T-helper 1 cell treated with Interleukin-12 subunit alpha and Interleukin-12 subunit beta and Interleukin-4 antibody, amounts not matched to agents 30 ng/mL and 1 ng/mL, for 36 hours (primary cell): ENCODE results near the gene MTMR10. TPM values are rescaled to one million over a fixed set of nuclear protein-coding genes. Genes with fewer than 3 reads are reported as not detected.

Source experiments
- intact Hi-C: fragments of 100-400 bp; cut with micrococcal nuclease; formaldehyde crosslinking; loops from one replicate; pipeline ENCODE4 v1.15.1; 2024
- total RNA-seq: library from RNA; stranded (reverse); gene quantifications from 2 replicates; pipeline ENCODE4 v1.2.3, GENCODE V29; 2022

MTMR10 gene
- total RNA-seq, 1 donor from 2014 or later = 20.4 TPM

DNA sequence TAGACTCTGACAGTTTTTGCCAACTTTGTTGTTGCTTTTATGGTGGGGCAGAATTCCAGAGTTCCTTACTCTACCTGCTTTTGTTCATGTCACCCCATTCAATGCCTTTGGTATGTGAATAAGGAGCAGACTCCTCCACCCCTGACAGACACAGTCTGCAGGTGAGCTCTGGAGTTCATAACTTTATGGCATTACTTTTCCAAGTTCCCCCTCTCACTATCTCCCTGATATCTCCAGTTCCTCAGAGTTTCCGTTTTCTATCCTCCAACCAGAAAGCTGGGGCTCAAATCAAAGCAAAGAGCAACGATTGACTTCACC is 23.1 kb upstream of the MTMR10 start:
- intact Hi-C loops = no loop called here

DNA sequence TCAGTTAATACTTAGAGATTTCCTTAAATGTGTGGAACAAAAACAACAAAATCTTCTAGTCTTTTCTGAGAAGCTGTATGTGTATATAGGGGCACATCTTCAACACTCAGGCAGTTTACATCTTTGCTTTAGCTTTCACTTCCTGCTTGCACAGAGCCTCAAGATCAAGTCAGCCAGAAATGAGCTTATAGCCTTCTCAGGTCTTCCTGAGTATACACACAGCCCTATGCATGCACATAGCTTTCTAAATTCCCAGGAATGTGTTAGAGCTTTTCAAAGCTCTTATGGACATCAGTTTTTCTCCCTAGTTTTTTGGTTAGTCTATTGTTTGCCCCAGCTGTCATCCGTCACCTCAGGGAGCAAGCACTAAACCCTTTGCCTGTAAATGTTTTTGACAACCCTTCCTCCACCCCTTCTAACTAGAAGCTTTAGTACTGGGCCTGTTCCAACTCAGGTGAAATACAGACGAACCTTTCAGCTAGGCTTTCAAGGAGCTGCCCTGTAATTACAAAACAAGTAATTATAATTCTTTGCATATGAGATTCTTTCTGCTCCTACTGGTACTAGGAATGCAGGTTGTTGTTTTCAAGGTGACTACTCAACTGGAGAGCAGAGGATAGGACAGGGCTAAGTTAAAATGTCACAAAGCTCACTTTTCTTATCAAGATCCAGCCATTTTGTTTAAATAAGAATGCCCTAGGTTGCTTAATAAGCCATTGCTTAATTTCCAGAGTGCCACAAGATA is 22.6 kb upstream of the MTMR10 start:
- intact Hi-C loops = no loop called here

DNA sequence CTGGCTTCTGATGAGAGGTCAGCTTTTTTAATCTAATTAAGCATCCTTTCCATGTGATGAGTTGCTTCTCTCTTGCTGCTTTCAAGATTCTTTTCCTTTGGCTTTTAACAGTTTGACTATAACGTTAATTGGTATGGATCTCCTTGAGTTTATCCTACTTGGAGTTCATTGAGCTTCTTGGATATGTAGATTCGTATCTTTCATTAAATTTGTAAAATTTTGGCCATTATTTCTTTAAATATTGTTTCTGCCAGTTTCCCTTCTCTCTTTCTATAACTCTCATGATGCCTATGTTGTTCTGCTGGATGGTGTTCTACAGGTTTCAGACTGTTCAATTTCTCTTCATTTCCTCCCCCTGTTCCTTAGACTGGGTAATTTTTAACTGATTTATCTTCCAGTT is 21.0 kb upstream of the MTMR10 start:
- intact Hi-C loops = no loop called here

DNA sequence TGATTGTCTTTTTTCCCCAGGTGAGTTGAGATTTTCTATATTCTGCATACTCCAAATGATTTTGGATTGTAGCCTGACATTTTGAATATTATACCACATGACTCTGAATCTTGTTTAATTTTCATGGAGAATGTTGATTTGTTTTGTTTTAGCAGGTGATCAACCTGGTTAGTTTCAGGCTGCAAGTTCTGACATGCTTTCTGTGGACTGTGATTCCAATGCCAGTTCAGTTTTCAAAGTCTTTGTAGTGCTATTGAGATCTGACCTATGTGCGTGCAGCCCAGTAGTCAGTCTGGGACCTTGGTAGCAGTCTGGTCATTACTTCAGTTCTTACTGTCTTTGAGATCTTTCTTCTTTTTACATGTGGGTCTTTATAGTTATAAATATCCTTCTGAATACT is 18.6 kb upstream of the MTMR10 start:
- intact Hi-C loops = no loop called here

DNA sequence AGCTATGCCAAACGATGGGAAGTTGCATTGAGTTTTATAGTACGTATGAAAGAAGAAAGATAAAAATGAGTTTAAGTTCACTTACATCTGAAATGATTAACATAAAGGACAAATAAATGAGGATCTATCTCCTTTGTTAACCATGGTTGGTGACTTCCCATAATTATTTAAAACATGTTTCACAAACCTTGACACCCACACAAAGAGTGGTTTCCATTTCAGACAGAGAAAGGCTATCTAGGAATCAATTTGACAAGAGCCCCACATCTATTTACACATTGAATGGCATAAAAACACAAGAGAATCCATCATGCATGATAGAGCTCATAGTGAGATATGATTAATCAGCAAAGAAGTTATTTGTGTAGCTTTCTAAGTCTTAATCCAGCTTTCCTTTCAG is 14.2 kb upstream of the MTMR10 start:
- intact Hi-C loops = no loop called here

DNA sequence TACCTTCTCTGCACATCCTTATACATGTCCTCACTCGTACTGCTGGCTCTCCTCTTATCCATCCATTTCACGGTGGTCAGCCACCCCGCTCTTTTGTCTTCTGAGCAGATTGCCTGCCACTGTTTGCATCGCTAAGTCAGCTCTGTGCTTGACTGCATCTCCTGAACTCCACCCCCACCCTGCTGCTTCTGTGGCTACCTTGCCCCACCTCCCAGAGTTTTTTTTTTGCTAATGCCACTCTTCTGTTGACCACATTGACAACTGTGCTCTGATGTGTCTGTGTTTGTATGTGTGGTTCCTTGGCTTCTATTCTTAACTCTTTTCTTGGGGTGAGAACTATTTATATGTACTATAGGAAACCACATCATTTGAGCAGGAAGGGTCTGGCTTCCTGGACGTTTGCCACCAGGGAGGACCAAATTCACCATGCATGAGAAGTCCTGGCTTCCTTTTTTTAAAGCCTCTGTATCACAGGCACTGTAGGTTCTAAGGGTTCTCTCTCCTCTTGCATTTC is 12.8 kb upstream of the MTMR10 start:
- intact Hi-C loops = no loop called here

DNA sequence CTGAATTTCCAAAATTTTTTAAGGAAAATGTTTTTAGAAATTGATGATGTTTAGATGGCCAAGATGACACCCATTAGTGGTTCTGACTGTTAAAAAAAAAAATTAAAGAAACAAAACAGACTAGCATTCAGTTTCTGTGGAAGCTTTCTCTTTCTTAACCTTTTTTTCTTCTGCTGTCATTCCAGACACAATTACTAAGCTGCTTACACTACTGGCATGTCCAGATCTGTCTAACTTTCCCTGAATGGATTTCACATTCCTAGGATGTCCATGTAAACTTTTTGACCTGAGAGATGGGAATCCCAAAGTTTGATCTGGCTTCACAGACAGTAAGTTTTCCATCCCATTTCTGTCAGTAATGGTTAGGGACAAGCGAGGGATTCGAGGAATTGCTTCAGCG is 10.3 kb upstream of the MTMR10 start:
- intact Hi-C loops = no loop called here

DNA sequence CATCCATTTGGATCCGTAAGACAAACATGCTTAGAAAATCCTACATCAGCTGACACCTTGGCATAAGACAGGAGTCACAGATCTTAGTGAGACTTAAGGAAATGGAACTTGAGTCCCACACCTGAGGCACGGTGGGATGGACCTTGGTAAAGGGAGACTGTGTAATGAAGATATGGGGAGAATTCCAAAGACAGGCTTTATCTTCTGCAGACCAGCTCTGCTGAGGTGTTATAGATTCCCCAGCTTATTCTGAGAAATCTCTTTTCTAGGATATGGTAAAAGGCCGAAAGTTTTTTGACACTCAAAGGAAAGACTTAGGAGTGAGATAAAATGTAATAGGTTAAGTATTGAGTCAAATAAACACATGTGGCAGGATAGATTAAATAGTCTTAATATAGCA is 8.3 kb upstream of the MTMR10 start:
- intact Hi-C loops = loop anchor here (10.0 kb wide), 1 partner anchor 365 kb away; no protein-coding TSS in a partner anchor

DNA sequence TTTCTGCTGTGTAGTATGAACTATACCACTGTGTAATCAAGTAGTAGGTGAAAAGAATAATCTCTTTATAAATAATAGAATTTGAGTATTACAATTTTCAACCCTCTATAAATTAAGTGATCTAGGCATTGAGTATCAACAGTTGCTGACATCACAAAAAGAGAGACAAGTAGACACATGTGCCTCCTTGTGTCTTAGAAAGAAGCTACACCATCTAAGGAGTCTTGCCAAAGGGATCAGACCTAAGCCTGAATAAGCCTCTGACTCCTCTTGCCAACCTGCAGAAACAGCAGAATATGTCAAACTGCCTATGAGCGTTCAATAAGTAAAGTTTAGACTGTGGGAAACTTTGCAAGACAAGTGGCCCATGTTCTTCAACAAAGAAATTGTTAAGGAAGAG is 5.8 kb upstream of the MTMR10 start:
- intact Hi-C loops = loop anchor here (10.0 kb wide), 1 partner anchor 368 kb away; no protein-coding TSS in a partner anchor

DNA sequence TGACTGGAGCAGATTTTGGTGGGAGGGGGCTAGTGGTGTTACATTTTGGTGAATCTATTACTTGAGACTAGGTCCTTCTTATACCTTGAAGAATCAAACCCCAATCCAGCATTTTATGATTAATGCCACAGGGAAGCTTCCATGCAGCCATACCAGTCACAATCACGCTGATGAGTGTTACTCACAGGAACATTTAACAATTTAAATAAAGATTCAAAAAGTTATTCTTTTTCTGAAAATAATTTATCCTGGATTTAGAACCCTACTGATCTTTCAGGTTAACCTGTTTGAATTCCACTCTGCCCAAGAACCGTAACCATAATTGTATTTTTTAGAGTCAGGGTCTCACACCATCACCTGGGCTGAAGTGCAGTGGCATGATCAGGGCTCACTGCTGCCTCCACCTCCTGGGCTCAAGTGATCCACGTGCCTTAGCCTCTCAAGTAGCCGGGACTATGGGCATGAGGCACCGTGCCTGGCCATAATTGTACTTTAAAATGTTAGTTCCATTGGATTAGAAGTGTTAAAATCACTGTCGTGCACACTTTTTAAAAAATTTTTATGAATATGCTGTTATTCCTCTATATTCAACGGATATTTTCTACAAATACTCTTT is 929 bp upstream of the MTMR10 start:
- intact Hi-C loops = loop anchor here (1.0 to 10.0 kb wide), 5 partner anchors 225 to 878 kb away; partner anchors contain the start of genes KLF13 and OTUD7A

DNA sequence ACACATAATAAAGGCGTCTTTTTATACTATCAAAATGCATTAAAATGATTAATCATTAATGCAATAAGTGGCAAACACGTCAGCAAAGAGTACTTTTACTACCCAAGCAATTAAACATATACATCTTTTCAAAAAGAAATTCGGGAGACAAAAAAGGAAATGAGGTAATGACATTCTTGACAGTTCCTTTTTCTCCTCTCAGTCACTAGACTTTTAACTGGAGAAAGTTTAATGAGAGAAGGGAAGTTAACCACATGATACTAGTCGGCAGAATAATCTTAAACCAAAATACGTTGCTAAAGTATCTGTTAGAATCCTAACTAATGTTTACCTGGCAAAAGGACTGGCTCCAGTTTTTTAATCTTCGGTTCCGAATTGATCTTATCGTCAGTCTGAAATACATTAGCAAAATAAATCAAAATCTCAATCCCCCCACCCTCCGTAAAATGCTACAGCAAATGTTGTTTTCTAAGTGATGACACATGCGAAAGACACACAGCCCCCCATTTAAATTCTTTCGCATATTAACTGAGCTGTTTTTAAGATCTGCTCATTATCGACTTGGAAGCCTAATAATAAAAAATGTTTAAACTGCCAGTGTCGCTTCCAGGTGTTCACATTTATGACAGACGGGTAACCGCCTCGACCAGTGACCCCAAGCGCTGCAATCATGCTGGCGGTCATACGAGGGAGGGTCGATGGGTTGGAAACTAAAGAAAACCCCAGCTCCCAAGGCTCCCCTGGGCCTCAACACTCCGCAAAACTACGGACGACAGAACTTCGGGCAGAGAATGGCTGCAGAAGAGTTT is 778 bp downstream of the MTMR10 start:
- intact Hi-C loops = loop anchor here (1.0 to 10.0 kb wide), 7 partner anchors 87 to 497 kb away; partner anchors contain the start of genes FAN1 and KLF13

DNA sequence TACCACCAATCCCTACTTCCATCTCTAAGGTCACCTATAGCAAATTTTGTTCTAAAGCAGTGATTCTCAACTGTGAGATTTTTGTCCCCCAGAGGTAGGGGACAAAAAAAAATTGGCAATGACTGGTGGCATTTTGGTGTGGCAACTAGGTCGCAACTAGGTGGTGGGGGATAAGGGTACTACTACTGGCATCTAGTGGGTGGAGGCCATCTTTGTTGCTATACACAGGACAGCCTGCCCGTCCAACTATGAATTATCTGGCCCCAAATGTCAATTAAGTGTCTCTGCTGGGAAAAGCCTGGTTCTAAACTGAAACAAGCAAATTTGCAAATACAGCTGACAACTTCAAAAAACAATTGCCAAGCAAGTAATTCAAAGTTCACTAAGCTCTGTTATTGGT is 1.4 kb downstream of the MTMR10 start:
- intact Hi-C loops = loop anchor here (2.0 to 10.0 kb wide), 5 partner anchors 139 to 497 kb away; partner anchors contain the start of gene KLF13

DNA sequence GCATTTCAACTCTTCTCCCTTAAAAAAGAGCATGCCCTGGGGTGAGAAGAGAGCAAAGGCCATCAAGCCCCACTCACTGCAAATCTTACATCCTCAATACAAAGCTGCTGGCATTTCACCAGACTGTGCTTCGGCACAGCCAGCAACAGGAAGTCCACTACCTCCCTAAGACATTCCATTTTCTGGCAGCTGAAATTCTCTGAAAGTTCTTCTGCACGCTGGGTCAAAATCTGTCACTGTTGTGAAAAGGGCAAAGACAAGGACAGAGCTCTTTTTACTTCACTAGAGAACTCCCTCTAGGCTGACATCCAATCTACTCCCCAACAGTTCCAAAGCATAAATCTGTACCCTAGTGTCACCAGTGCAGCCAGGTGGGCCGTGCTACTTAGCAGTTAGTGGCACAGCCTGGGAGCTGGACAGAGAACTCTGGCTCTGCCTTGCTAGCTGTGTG is 6.3 kb downstream of the MTMR10 start:
- intact Hi-C loops = no loop called here

DNA sequence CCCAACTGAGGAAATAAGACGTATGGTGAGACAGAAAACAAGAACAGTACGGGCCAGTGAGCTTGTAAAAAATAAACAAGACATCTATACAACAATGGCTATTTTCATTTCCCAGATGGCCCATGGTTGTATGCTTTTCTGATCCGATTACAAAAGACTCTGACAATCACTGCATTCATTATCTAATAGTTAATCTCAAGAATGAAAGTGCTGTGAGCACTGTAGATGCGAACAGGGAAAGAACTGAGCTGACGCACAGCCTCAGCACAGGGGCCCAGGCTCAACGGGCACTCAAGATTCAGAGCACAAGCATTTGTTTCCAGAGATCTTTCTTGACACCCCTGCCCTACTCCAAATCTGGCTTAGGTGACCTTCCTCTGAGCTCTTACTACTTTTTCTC is 6.9 kb downstream of the MTMR10 start:
- intact Hi-C loops = no loop called here

DNA sequence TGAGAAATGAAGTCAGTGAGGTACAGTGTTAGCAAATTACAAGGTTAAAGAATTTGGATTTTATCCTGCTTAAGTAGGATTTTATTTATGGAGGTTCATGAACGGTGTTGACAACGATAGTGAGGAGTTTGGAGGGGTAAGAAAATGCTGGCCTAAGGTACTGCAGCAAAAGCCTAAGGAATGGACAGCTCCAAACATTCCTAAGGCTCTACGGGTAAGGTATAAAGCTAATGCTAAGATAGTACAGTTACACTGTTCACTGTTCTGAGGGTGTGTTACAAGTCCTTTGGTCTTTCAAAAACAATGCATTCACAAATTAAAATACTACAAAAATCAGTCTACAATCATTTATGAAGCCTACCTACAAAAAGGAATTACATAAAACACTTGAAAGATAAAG is 7.3 kb downstream of the MTMR10 start:
- intact Hi-C loops = no loop called here

DNA sequence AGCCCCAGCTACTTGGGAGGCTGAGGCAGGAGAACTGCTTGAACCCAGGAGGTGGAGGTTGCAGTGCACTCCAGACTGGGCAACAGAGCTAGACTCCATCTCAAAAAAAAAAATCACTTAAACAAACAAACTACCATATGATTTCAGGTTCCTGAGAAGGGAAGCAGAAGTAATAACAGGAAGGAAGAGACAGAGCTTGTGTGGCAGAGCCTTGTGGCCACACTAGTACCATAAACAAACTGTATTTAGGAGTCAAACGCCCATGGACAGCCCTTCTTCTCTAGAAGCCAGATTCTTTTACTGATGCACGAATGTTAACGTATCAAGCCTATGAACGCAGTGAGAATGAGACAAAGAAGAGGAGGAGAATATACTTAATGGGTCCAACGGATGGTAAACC is 12.0 kb downstream of the MTMR10 start:
- intact Hi-C loops = no loop called here

DNA sequence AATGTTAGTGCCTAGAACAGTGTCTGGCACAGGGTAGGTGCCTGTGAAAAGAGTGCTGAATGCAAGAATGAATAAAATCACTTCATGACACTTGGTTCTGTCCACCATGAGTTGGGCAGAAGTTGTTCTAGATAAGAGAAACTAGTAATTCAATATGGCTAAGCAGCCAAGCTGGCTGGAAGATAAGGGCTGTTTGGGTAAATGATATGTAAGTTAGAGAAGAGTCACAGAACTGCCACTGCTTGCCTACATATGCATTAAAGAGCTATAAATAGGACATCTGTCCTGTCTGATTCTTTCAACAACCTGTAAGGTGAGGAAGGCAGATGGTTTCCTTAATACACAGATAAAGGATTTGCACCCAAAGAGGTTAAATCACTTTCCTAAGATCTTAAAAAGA is 13.1 kb downstream of the MTMR10 start:
- intact Hi-C loops = no loop called here

DNA sequence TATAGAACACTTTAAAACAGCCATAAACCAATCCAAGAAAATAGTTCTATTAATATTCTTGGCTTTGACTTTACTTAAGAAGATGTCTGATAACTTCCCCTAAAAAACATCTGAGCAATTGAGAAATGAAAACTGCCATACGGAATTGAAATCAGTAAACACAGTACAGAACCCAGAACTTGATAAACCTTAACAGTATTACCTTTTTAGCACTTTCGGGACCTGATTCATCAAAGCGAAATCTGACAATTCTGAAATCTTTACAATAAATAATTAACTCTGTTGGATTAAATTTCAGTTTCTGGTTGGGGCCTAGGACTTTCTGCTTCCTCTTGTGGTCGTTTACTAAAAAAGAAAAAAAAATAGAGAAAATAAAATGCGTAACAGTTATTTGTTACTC is 17.3 kb downstream of the MTMR10 start:
- intact Hi-C loops = no loop called here

DNA sequence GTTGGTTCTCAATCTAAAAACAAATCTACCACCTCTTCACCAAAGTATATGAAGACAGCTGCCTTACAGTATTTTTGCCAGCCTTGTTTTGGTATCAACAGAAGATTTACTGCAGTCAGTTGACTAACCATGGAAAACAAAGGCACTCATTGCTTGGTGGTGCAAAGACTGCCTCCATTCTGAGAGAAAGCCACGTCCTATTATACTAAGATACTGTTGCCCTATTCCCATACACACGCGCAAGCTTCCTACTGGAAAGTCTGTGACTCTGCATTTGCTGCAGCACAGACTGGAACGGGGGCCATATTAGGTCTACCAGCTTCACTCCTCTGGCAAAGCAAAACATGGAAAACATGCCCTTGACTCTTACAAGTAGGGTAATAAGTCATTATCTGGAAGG is 18.0 kb downstream of the MTMR10 start:
- intact Hi-C loops = no loop called here

DNA sequence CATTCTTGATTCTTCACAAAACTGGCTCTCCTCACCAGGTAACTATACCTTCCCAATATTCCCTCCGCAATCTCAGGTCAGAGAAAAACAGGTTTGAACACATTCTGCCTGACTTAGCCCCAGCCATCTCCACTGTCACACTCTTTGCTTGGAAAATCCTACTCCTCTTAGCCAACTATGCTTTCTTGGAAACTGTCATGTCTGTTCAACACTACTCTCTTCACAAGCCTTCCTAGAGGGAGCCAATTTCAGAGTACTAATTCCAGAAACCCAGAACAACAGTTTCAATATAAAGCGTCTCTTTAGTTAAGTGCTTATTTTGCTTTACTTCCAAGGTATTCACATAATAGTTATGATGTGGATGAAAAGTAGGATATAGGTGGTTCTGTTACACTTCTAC is 21.7 kb downstream of the MTMR10 start:
- intact Hi-C loops = loop anchor here (5.0 kb wide), 1 partner anchor 158 kb away; no protein-coding TSS in a partner anchor

DNA sequence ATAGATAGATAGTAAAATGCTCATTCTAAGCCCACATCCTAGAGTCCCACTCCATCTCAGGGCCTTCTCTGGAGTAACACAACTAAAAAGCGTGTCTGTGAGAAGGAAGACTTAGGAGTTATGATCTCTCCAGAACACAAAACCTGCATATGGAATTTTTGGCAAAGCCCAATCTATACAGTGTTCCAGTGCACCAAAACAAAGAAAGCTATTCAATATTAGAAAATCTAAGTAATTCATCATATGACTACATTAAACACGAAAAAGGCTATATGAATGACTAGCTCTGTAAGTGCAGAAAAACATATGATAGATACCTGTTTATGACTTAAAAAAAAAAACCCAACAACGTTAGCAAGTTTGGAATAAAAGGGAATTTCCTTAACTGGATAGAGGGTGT is 27.7 kb downstream of the MTMR10 start:
- intact Hi-C loops = no loop called here

DNA sequence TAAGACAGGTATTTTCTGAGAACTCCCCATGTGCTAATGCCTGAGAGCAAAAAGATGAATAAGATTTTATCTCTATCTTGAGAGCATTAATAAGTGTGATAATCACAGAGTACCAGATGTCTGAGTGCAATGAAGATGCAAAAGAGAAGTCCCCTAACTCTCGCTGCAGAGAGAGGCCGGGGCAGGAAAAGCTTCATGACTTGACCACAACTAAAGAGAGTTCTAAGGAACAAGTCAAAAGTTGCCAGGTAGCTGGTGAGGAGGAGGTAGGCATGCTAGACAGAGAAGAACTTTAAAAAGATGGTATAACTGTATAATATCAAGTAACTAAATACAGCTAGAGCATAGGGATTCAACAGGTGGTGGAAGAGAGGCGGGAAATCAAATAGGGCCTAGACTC is 28.8 kb downstream of the MTMR10 start:
- intact Hi-C loops = no loop called here
